GM06990 (cell line): ENCODE measurements around the gene MBTD1.

ENCODE experiments used
- DNase-seq: peaks from one replicate; pipeline ENCODE4 v3.0.0-alpha.2; 2011; ENCODE audit not compliant: insufficient read length; ENCODE audit errors: extremely low read depth
- H3K27me3 ChIP-seq: replicated peaks from 2 replicates; pipeline ENCODE4 v1.6.0; 2011; ENCODE audit warnings: low read length; ENCODE audit not compliant: control insufficient read depth, insufficient read depth
- H3K36me3 ChIP-seq: 2 replicates; pipeline ENCODE4 v1.5.1; 2011; ENCODE audit warnings: low read length; ENCODE audit not compliant: control insufficient read depth, insufficient read depth
- H3K4me3 ChIP-seq: replicated peaks from 2 replicates; pipeline ENCODE4 v1.5.1; 2011; ENCODE audit warnings: low read depth, mild to moderate bottlenecking, control low read depth, low read length
- TF ChIP-seq, protein P1 (sequence below): IDR thresholded peaks from 2 replicates; pipeline ENCODE4 v1.5.1; 2011; ENCODE audit warnings: low read length, control low read depth, mild to moderate bottlenecking, inconsistent platforms; ENCODE audit not compliant: insufficient read depth, poor library complexity, severe bottlenecking

MBTD1 gene

GRCh38 chr17:51144266-51145022 is 115.4 kb downstream of the MBTD1 start:
- DNase-seq, result no peak

GRCh38 chr17:51142597-51142996 is 117.3 kb downstream of the MBTD1 start:
- TF ChIP-seq, protein P1, sequence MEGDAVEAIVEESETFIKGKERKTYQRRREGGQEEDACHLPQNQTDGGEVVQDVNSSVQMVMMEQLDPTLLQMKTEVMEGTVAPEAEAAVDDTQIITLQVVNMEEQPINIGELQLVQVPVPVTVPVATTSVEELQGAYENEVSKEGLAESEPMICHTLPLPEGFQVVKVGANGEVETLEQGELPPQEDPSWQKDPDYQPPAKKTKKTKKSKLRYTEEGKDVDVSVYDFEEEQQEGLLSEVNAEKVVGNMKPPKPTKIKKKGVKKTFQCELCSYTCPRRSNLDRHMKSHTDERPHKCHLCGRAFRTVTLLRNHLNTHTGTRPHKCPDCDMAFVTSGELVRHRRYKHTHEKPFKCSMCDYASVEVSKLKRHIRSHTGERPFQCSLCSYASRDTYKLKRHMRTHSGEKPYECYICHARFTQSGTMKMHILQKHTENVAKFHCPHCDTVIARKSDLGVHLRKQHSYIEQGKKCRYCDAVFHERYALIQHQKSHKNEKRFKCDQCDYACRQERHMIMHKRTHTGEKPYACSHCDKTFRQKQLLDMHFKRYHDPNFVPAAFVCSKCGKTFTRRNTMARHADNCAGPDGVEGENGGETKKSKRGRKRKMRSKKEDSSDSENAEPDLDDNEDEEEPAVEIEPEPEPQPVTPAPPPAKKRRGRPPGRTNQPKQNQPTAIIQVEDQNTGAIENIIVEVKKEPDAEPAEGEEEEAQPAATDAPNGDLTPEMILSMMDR, result no peak
- Histone ChIP-seq H3K27me3 (no peaks in the 10 kb centered on the region), H3K36me3 (no peaks in the 10 kb centered on the region), H3K4me3 (no peak overlapping the region)
- DNase-seq, result no peak

More at GRCh38 chr17:51144266-51145022, 115.4 kb downstream of the MBTD1 start:
- no peak overlapping the region for H3K4me3 ChIP-seq
- no peaks in the 10 kb centered on the region for H3K36me3 ChIP-seq
- H3K27me3 ChIP-seq, result no peaks in the 10 kb centered on the region
- TF ChIP-seq, protein P1, result no peak

- TF ChIP-seq, protein P1, result no peak
- DNase-seq, result no peak
- H3K27me3 ChIP-seq, result no peaks in the 10 kb centered on the region
- no peaks in the 10 kb centered on the region for H3K36me3 ChIP-seq
- H3K4me3 ChIP-seq, result no peak overlapping the region
Observed at GRCh38 chr17:51135956-51136355, 123.9 kb downstream of the MBTD1 start.

DNA sequence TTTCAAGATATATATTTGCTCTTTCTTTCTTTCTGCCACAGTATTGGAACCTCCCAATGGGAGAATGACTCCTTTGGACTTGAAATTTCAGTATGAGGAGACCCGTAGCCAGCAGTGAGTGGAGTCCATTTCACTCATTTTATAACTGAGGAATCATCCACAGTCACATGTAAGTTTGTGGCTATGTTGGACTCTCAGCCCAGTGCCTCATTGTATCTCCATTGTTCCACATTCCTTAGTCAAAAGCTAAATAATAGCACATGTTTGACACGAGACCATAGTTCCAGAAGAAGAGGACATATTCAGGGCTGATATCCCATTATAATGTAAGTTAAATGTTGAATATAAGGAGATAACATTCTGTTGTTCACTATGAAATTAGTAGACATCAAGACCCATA is 126.5 kb downstream of the MBTD1 start:
- no peak overlapping the region for H3K4me3 ChIP-seq
- no peaks in the 10 kb centered on the region for H3K27me3 ChIP-seq
- TF ChIP-seq, protein P1, result no peak
- no peak for DNase-seq
- no peaks in the 10 kb centered on the region for H3K36me3 ChIP-seq

- no peak for DNase-seq
Observed at GRCh38 chr17:51132964-51133319, 126.9 kb downstream of the MBTD1 start.

More at GRCh38 chr17:51132964-51133319, 126.9 kb downstream of the MBTD1 start:
- Histone ChIP-seq H3K36me3 (no peaks in the 10 kb centered on the region), H3K27me3 (no peaks in the 10 kb centered on the region), H3K4me3 (no peak overlapping the region)
- TF ChIP-seq, protein P1, result no peak
